ENCODE measurements around the gene VASP.
A peak's percentile ranks its signal among the peaks of the same experiment; 100 is the strongest.

The VASP gene

DNA sequence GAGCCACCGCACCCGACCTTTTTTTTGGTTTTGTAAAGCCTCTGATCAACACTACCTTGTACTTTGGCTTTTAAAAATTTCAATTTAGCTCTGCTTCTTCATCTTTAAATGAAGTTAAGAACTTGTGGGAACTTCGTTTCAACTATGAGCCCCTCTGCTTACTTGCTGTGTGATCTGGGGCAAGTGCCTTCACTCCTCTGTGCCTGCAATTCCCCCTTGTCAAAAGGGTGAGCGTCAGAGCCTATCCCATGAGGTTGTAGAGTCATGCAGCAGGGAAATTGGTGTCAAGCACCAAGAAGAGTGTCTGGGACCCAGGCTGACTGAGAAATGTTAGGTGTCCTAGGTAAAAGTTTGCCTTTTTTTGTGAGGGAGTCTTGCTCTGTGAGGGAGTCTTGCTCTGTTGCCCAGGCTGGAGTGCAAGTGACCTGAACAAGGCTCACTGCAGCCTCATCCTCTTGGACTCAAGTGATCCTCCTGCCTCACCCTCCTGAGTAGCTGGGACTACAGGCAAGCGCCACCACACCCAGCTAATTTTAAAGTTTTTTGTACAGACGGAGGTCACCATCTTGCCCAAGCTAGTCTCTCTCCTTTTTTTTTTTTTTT is 5.7 kb downstream of the VASP start:
- Histone ChIP-seq H3K4me1 (ENCODE audit: control insufficient read depth in 5 of 5, insufficient read depth in 5 of 5, low read length in 5 of 5) (peaks cover 13 to 81% (median 70%) of the 10 kb centered on the region in 5 donors), H3K36me3 (ENCODE audit: control insufficient read depth in 5 of 5, insufficient read depth in 5 of 5, low read length in 5 of 5) (peaks cover 0 to 13% (median 6%) of the 10 kb centered on the region in 5 donors), H3K9me3 (ENCODE audit: control insufficient read depth in 5 of 5, low read length in 5 of 5) (no peaks in the 10 kb centered on the region), H3K27ac (ENCODE audit: low read depth, low read length) (no peak overlapping the region), H3K9ac (ENCODE audit: low read length in 5 of 5) (no peak overlapping the region), H3K27me3 (ENCODE audit: control insufficient read depth in 5 of 5, insufficient read depth in 4 of 5, low read length in 5 of 5) (no peaks in the 10 kb centered on the region), H3K4me3 (ENCODE audit: low read depth in 1 of 5, low read length in 5 of 5) (no peak overlapping the region)

GRCh38 chr19:45514376-45515051 is 7.2 kb downstream of the VASP start:
- peak overlapping the region; percentile 71 for H3K27ac ChIP-seq (ENCODE audit: low read depth, low read length)
- no peaks in the 10 kb centered on the region for H3K27me3 ChIP-seq (ENCODE audit: control insufficient read depth in 5 of 5, insufficient read depth in 4 of 5, low read length in 5 of 5)
- peak overlapping the region; percentile 33 to 69 (median 51) for H3K9ac ChIP-seq (ENCODE audit: low read length in 5 of 5)
- H3K4me3 ChIP-seq (ENCODE audit: low read depth in 1 of 5, low read length in 5 of 5): peak overlapping the region in 3 of 5 donors; percentile 7 to 24 (median 18)
- H3K36me3 ChIP-seq (ENCODE audit: control insufficient read depth in 5 of 5, insufficient read depth in 5 of 5, low read length in 5 of 5): peaks cover 0 to 24% (median 14%) of the 10 kb centered on the region in 5 donors
- H3K4me1 ChIP-seq (ENCODE audit: control insufficient read depth in 5 of 5, insufficient read depth in 5 of 5, low read length in 5 of 5): peaks cover 13 to 67% (median 56%) of the 10 kb centered on the region in 5 donors
- H3K9me3 ChIP-seq (ENCODE audit: control insufficient read depth in 5 of 5, low read length in 5 of 5): no peaks in the 10 kb centered on the region

GRCh38 chr19:45515081-45515624 is 7.9 kb downstream of the VASP start:
- Histone ChIP-seq H3K4me3 (ENCODE audit: low read depth in 1 of 5, low read length in 5 of 5) (peak overlapping the region in 3 of 5 donors; percentile 7 to 21 (median 19)), H3K4me1 (ENCODE audit: control insufficient read depth in 5 of 5, insufficient read depth in 5 of 5, low read length in 5 of 5) (peaks cover 13 to 60% (median 49%) of the 10 kb centered on the region in 5 donors), H3K9ac (ENCODE audit: low read length in 5 of 5) (peak overlapping the region in 4 of 5 donors; percentile 5 to 56 (median 40)), H3K27ac (ENCODE audit: low read depth, low read length) (peak overlapping the region; percentile 71), H3K27me3 (ENCODE audit: control insufficient read depth in 5 of 5, insufficient read depth in 4 of 5, low read length in 5 of 5) (no peaks in the 10 kb centered on the region), H3K36me3 (ENCODE audit: control insufficient read depth in 5 of 5, insufficient read depth in 5 of 5, low read length in 5 of 5) (peaks cover 0 to 27% (median 17%) of the 10 kb centered on the region in 5 donors), H3K9me3 (ENCODE audit: control insufficient read depth in 5 of 5, low read length in 5 of 5) (no peaks in the 10 kb centered on the region)

DNA sequence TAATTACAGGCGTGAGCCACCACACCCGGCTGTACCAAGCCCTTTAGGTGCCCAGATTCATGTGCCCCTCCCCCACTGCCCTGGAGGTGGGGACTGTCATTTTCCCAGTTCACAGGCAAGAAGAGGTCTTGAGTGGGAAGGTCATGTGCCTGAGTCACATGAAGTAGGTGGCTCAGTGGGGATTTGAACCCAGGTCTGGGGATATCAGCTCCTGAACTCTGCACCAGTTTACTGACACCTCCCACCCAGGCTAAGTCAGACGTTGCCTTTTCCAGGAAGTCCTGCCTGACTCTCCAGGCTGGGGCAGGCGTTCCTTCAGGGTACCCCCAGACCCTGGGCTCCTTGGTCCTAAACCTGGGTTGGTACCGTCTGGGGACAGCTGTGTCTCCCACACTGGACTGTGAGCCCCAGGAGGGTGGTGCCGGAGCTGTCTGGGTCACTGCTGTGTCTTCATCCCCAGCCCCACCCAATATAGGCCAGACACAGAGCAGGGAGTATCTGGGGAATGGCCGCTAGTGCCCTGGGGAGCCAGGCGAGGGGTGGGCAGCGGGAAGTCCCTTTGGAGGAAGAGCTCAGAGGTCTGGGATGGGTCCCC is 8.6 kb downstream of the VASP start:
- H3K36me3 ChIP-seq (ENCODE audit: control insufficient read depth in 5 of 5, insufficient read depth in 5 of 5, low read length in 5 of 5): peaks cover 0 to 34% (median 23%) of the 10 kb centered on the region in 5 donors
- peak overlapping the region in 2 of 5 donors; percentile 19 to 21 for H3K4me3 ChIP-seq (ENCODE audit: low read depth in 1 of 5, low read length in 5 of 5)
- H3K4me1 ChIP-seq (ENCODE audit: control insufficient read depth in 5 of 5, insufficient read depth in 5 of 5, low read length in 5 of 5): peaks cover 13 to 55% (median 44%) of the 10 kb centered on the region in 5 donors
- H3K27me3 ChIP-seq (ENCODE audit: control insufficient read depth in 5 of 5, insufficient read depth in 4 of 5, low read length in 5 of 5): no peaks in the 10 kb centered on the region
- peak overlapping the region in 3 of 5 donors; percentile 43 to 48 (median 47) for H3K9ac ChIP-seq (ENCODE audit: low read length in 5 of 5)
- H3K27ac ChIP-seq (ENCODE audit: low read depth, low read length): peak overlapping the region; percentile 71
- no peaks in the 10 kb centered on the region for H3K9me3 ChIP-seq (ENCODE audit: control insufficient read depth in 5 of 5, low read length in 5 of 5)

DNA sequence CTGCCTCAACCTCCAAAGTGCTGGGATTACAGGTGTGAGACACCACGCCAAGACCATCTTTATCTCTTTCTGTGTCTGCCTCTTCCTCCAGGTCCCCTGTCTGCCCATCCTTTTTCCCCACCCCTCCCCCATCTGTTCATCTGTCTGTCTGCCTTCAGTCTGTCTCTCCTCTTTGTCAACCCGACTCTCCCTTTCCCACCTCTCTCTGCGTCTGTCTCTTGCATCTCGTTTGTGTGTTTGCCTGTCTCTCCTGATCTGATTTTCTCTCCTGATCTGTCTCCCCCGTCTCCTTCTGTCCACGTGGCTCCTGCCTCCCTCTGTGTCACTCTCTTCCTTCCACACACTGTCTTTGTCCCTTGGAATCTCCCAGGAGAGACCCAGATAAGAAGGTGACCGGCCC is 10.0 kb downstream of the VASP start:
- Histone ChIP-seq H3K4me1 (ENCODE audit: control insufficient read depth in 5 of 5, insufficient read depth in 5 of 5, low read length in 5 of 5) (peaks cover 13 to 45% (median 33%) of the 10 kb centered on the region in 5 donors), H3K36me3 (ENCODE audit: control insufficient read depth in 5 of 5, insufficient read depth in 5 of 5, low read length in 5 of 5) (peaks cover 0 to 47% (median 30%) of the 10 kb centered on the region in 5 donors), H3K4me3 (ENCODE audit: low read depth in 1 of 5, low read length in 5 of 5) (no peak overlapping the region), H3K9ac (ENCODE audit: low read length in 5 of 5) (no peak overlapping the region), H3K27ac (ENCODE audit: low read depth, low read length) (no peak overlapping the region), H3K9me3 (ENCODE audit: control insufficient read depth in 5 of 5, low read length in 5 of 5) (no peaks in the 10 kb centered on the region), H3K27me3 (ENCODE audit: control insufficient read depth in 5 of 5, insufficient read depth in 4 of 5, low read length in 5 of 5) (no peaks in the 10 kb centered on the region)

DNA sequence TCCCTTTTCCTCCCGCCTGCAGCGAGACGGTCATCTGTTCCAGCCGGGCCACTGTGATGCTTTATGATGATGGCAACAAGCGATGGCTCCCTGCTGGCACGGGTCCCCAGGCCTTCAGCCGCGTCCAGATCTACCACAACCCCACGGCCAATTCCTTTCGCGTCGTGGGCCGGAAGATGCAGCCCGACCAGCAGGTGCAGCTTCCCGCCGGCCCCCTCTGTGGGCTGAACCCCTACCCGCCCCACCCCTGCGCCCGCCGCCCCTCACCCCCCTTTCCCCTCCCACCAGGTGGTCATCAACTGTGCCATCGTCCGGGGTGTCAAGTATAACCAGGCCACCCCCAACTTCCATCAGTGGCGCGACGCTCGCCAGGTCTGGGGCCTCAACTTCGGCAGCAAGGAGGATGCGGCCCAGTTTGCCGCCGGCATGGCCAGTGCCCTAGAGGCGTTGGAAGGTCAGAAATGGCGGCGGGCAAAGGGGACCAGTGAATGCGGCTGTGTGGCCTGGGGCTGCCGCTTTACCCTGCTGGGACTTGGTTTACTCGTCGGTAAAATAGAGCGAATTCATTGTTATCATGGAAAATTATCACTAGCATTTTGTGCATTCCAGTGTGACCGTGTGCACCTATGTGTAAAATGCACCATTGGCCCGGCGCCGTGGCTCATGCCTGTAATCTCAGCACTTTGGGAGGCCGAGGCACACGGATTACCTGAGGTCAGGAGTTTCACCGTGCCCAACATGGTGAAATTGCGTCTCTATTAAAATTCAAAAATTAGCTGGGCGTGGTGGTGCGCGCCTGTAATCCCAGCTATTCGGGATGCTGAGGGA is 10.6 kb downstream of the VASP start:
- Histone ChIP-seq H3K27me3 (ENCODE audit: control insufficient read depth in 5 of 5, insufficient read depth in 4 of 5, low read length in 5 of 5) (no peaks in the 10 kb centered on the region), H3K27ac (ENCODE audit: low read depth, low read length) (no peak overlapping the region), H3K4me3 (ENCODE audit: low read depth in 1 of 5, low read length in 5 of 5) (no peak overlapping the region), H3K36me3 (ENCODE audit: control insufficient read depth in 5 of 5, insufficient read depth in 5 of 5, low read length in 5 of 5) (peaks cover 0 to 53% (median 35%) of the 10 kb centered on the region in 5 donors), H3K4me1 (ENCODE audit: control insufficient read depth in 5 of 5, insufficient read depth in 5 of 5, low read length in 5 of 5) (peaks cover 13 to 44% (median 33%) of the 10 kb centered on the region in 5 donors), H3K9ac (ENCODE audit: low read length in 5 of 5) (no peak overlapping the region), H3K9me3 (ENCODE audit: control insufficient read depth in 5 of 5, low read length in 5 of 5) (no peaks in the 10 kb centered on the region)

GRCh38 chr19:45518469-45518826 is 11.2 kb downstream of the VASP start:
- Histone ChIP-seq H3K36me3 (ENCODE audit: control insufficient read depth in 5 of 5, insufficient read depth in 5 of 5, low read length in 5 of 5) (peaks cover 0 to 55% (median 36%) of the 10 kb centered on the region in 5 donors), H3K9me3 (ENCODE audit: control insufficient read depth in 5 of 5, low read length in 5 of 5) (no peaks in the 10 kb centered on the region), H3K27ac (ENCODE audit: low read depth, low read length) (no peak overlapping the region), H3K4me3 (ENCODE audit: low read depth in 1 of 5, low read length in 5 of 5) (no peak overlapping the region), H3K27me3 (ENCODE audit: control insufficient read depth in 5 of 5, insufficient read depth in 4 of 5, low read length in 5 of 5) (no peaks in the 10 kb centered on the region), H3K9ac (ENCODE audit: low read length in 5 of 5) (no peak overlapping the region), H3K4me1 (ENCODE audit: control insufficient read depth in 5 of 5, insufficient read depth in 5 of 5, low read length in 5 of 5) (peaks cover 13 to 39% (median 30%) of the 10 kb centered on the region in 5 donors)

DNA sequence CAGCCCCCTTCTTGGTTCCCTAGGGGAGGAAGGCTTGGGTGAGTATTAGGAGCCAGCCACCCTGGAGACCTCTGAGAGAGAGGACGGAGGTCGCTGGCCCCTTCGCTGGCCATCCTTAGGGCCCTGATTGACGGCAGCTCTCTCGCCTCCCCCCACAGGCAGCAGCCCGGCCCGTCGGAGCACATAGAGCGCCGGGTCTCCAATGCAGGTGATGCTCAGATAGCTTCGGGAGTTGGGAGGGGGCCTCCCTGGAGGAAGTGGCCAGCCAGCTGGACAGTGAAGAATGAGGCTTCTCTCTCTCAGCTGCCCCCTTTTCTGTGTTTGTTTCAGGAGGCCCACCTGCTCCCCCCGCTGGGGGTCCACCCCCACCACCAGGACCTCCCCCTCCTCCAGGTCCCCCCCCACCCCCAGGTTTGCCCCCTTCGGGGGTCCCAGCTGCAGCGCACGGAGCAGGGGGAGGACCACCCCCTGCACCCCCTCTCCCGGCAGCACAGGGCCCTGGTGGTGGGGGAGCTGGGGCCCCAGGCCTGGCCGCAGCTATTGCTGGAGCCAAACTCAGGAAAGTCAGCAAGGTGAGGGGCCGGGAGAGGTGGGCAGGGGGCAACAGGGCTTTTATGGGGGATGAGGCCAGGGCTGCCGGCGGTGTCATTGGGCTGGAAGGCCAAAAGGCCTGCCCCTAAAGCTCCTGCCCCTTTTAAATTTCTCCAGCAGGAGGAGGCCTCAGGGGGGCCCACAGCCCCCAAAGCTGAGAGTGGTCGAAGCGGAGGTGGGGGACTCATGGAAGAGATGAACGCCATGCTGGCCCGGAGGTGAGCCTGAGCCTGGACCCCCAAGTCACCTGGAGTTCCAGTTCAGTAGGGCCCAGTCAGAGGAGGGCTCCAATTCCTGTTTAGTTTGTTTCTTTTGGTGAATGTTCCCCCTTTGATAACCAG is 15.0 kb downstream of the VASP start:
- Histone ChIP-seq H3K9ac (ENCODE audit: low read length in 5 of 5) (no peak overlapping the region), H3K4me1 (ENCODE audit: control insufficient read depth in 5 of 5, insufficient read depth in 5 of 5, low read length in 5 of 5) (peaks cover 0 to 15% (median 7%) of the 10 kb centered on the region in 5 donors), H3K4me3 (ENCODE audit: low read depth in 1 of 5, low read length in 5 of 5) (no peak overlapping the region), H3K27ac (ENCODE audit: low read depth, low read length) (no peak overlapping the region), H3K9me3 (ENCODE audit: control insufficient read depth in 5 of 5, low read length in 5 of 5) (no peaks in the 10 kb centered on the region), H3K27me3 (ENCODE audit: control insufficient read depth in 5 of 5, insufficient read depth in 4 of 5, low read length in 5 of 5) (no peaks in the 10 kb centered on the region), H3K36me3 (ENCODE audit: control insufficient read depth in 5 of 5, insufficient read depth in 5 of 5, low read length in 5 of 5) (peaks cover 0 to 79% (median 61%) of the 10 kb centered on the region in 5 donors)

Measured in subcutaneous abdominal adipose tissue (tissue), 5 donors.